Osteocyte (in vitro differentiated cells): ENCODE results near the gene CACNB3. TPM values are rescaled to one million over a fixed set of nuclear protein-coding genes. Genes with fewer than 3 reads are reported as not detected.

Source experiments
- DNase-seq: peaks from one replicate; pipeline ENCODE4 v3.0.0; 2021; ENCODE audit warnings: mixed read lengths; ENCODE audit not compliant: unreplicated experiment; ENCODE audit errors: extremely low spot score
- H3K27ac Mint-ChIP-seq: one replicate; pipeline ENCODE4 v1.8.0; 2021; ENCODE audit warnings: mild to moderate bottlenecking, mixed read lengths; ENCODE audit not compliant: unreplicated experiment
- H3K27me3 Mint-ChIP-seq: one replicate; pipeline ENCODE4 v1.8.0; 2021; ENCODE audit warnings: mixed read lengths; ENCODE audit not compliant: unreplicated experiment
- H3K36me3 Mint-ChIP-seq: one replicate; pipeline ENCODE4 v1.8.0; 2021; ENCODE audit warnings: mixed read lengths; ENCODE audit not compliant: unreplicated experiment
- H3K4me1 Mint-ChIP-seq: one replicate; pipeline ENCODE4 v1.8.0; 2021; ENCODE audit warnings: mixed read lengths; ENCODE audit not compliant: unreplicated experiment
- H3K4me3 Mint-ChIP-seq: one replicate; pipeline ENCODE4 v1.8.0; 2021; ENCODE audit warnings: mild to moderate bottlenecking, moderate library complexity, mixed read lengths; ENCODE audit not compliant: unreplicated experiment
- H3K9me3 Mint-ChIP-seq: one replicate; pipeline ENCODE4 v1.8.0; 2021; ENCODE audit warnings: mixed read lengths; ENCODE audit not compliant: unreplicated experiment
- total RNA-seq: library from RNA; stranded (reverse); gene quantifications from 2 replicates; pipeline ENCODE4 v1.2.1, GENCODE V29; 2021
- TF ChIP-seq, protein P1 (sequence below): fragments of 200-600 bp; sonication (generic); IDR thresholded peaks from 2 replicates; pipeline ENCODE4 v1.5.0; 2021; ENCODE audit warnings: antibody characterized with exemption, mild to moderate bottlenecking, moderate library complexity

Gene CACNB3
- total RNA-seq, 1 donor from 2014 or later: 83.3 TPM

DNA sequence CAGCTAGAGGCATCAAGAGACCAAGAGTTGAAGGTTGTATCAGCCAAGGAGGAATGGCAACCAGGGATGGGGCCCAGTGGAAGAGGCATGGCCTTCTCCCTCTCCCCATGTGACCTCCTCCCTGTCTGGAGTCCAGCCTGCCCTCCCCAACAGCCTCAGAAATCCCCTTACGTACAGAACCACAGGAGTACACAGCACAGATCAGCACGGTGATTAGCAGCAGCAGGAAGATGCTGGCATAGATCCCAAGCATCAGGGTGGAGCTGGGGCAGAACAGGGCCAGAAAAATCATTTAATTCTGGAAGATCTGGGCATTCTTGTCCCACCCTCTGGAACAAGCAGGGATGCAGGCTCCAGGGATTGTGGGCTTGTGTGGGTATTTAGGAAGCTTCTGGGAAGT lies 43.8 kb upstream of the CACNB3 start:
- Mint-ChIP-seq H3K4me3 (no peak overlapping the region), H3K36me3 (peaks cover 48% of the 10 kb centered on the region), H3K9me3 (no peaks in the 10 kb centered on the region), H3K27me3 (no peaks in the 10 kb centered on the region), H3K4me1 (peaks cover 3% of the 10 kb centered on the region), H3K27ac (peak overlapping the region; percentile 15)
- no peak for DNase-seq
- TF ChIP-seq, protein P1, sequence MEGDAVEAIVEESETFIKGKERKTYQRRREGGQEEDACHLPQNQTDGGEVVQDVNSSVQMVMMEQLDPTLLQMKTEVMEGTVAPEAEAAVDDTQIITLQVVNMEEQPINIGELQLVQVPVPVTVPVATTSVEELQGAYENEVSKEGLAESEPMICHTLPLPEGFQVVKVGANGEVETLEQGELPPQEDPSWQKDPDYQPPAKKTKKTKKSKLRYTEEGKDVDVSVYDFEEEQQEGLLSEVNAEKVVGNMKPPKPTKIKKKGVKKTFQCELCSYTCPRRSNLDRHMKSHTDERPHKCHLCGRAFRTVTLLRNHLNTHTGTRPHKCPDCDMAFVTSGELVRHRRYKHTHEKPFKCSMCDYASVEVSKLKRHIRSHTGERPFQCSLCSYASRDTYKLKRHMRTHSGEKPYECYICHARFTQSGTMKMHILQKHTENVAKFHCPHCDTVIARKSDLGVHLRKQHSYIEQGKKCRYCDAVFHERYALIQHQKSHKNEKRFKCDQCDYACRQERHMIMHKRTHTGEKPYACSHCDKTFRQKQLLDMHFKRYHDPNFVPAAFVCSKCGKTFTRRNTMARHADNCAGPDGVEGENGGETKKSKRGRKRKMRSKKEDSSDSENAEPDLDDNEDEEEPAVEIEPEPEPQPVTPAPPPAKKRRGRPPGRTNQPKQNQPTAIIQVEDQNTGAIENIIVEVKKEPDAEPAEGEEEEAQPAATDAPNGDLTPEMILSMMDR: no peak

DNA sequence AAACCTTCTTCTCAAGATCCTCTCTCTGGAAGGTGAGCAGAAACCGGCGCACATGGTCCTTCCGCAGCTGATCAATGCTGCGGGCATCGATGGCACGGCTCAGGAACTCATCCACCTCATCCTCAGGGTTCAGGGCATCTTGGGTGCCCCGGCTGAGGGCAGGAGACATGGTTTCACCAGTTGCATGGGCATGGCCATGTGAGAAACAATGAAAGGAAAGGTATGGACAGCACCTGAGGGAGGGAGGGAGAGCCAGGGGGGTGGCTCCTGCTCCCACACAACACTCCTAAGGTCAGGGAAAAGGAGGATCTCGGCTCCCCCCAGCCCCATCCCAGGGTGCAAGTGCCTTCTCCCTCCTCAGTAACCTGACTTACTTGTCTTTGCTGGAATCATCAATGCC lies 43.0 kb upstream of the CACNB3 start:
- no peak overlapping the region for H3K4me3 Mint-ChIP-seq
- H3K9me3 Mint-ChIP-seq: no peaks in the 10 kb centered on the region
- H3K27ac Mint-ChIP-seq: no peak overlapping the region
- TF ChIP-seq, protein P1: no peak
- H3K36me3 Mint-ChIP-seq: peaks cover 45% of the 10 kb centered on the region
- peaks cover 11% of the 10 kb centered on the region for H3K4me1 Mint-ChIP-seq
- no peaks in the 10 kb centered on the region for H3K27me3 Mint-ChIP-seq
- no peak for DNase-seq

DNA sequence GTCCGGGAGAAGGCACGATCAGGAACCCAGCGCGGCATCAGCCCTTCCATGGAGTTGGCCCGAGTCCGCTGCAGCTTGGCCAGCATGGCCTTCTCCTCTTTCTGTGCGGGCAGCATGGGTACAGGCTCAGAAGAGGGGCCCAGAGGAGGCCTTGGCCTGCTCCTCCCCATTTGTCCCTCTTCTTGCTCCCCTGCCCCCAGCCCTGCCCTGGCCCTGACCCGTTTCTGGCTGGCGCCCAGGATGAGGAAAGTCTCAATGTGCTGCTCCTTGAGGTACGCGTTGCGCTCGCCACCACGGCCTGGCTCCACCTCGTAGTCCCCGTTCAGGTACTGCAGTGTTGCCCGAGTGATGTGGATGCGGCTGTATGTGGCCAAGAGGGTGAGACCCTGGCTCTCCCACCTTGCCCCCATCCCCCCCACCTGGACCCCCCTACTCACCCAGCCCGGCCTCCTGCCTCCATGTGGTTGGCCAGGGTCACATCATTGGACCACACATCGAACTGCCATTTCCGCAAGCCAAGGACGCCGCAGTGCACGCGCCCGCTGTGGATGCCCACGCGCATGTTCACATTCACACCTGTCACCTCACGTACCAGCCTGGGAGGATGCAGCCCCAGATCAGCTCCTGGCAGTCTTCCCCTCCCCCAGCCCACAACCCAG lies 42.2 kb upstream of the CACNB3 start:
- H3K4me1 Mint-ChIP-seq: peaks cover 20% of the 10 kb centered on the region
- TF ChIP-seq, protein P1: no peak
- H3K27ac Mint-ChIP-seq: no peak overlapping the region
- no peak for DNase-seq
- no peak overlapping the region for H3K4me3 Mint-ChIP-seq
- no peaks in the 10 kb centered on the region for H3K9me3 Mint-ChIP-seq
- H3K27me3 Mint-ChIP-seq: no peaks in the 10 kb centered on the region
- H3K36me3 Mint-ChIP-seq: peaks cover 37% of the 10 kb centered on the region

DNA sequence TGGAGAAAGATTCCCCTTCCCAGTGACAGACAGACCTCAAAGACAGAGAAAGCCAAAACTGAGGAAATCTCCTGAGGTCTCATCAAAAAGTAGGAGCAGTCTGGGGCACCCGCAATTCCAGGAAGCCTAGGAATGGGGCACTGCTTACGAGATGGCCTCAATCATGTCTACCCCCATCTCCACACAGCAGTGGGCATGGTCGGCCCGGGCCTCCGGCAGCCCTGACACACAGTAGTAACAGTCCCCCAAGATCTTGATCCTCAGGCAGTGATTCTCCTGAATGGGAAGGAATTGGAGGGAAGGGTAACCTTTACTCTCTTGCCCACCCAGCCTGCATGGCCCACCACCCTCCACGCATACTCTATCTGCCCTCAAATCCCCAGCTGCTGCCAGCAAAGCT lies 41.3 kb upstream of the CACNB3 start:
- Mint-ChIP-seq H3K27ac (peak overlapping the region; percentile 59), H3K9me3 (no peaks in the 10 kb centered on the region), H3K27me3 (no peaks in the 10 kb centered on the region), H3K4me1 (peaks cover 28% of the 10 kb centered on the region), H3K4me3 (no peak overlapping the region), H3K36me3 (peaks cover 29% of the 10 kb centered on the region)
- TF ChIP-seq, protein P1: no peak
- no peak for DNase-seq

DNA sequence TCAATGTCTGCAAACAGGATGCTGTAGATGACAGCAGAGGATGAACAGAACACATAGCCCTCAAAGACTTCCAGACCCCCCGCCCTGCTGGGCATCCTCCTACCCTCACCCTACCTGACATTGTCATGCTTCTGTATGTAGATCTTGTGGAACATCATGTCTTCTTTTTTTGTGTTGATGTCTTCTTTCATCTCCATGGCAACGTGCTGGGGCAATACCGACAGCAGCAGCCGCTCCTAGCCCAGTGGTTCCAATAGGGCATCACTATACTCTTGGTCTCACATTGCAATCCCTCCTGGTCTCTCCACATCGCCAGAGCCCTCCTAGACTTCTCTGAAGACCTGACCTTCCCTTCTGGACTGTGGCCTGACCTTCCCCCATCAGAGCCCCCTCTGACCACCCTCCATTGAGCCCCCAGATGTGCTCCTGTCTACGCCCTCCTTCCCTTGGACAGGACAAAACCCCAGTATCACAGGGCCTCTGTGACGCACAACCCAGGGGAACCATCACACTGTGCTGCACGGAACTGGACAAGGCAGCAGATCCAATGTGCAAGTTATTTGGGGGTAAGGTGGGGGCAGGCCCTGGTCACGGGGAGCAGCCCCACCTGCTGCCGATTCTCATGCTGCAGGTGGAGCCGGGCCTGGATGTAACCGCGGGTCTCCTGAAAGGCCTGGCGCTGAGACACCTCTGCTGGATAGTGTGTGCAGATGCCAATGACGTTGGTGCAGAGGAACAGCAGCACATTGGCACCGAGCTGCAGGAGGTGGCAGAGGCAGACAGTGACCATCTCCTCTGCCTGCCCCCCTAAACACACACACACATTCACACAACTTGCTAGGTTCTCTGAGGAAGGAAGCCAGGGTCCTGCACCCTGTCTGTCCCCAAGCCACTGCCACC lies 40.5 kb upstream of the CACNB3 start:
- TF ChIP-seq, protein P1: no peak
- H3K4me1 Mint-ChIP-seq: peaks cover 33% of the 10 kb centered on the region
- DNase-seq: no peak
- H3K9me3 Mint-ChIP-seq: no peaks in the 10 kb centered on the region
- peaks cover 28% of the 10 kb centered on the region for H3K36me3 Mint-ChIP-seq
- peak overlapping the region; percentile 59 for H3K27ac Mint-ChIP-seq
- H3K4me3 Mint-ChIP-seq: no peak overlapping the region
- H3K27me3 Mint-ChIP-seq: no peaks in the 10 kb centered on the region
